NCI-H1105 treated with DMSO at 0.1 percent for 48 hours (cell line): Measurements from ENCODE around the gene TPX2.
"Not testable (repeated sequence)": the region's sequence is repeated elsewhere in the genome, so short reads cannot be mapped to it uniquely, and the experiment has no call there.

Experiments used
- DNase-seq: peaks from one replicate; lab custom pipeline; 2025; lab: John Stamatoyannopoulos, UW

TPX2 gene

DNA sequence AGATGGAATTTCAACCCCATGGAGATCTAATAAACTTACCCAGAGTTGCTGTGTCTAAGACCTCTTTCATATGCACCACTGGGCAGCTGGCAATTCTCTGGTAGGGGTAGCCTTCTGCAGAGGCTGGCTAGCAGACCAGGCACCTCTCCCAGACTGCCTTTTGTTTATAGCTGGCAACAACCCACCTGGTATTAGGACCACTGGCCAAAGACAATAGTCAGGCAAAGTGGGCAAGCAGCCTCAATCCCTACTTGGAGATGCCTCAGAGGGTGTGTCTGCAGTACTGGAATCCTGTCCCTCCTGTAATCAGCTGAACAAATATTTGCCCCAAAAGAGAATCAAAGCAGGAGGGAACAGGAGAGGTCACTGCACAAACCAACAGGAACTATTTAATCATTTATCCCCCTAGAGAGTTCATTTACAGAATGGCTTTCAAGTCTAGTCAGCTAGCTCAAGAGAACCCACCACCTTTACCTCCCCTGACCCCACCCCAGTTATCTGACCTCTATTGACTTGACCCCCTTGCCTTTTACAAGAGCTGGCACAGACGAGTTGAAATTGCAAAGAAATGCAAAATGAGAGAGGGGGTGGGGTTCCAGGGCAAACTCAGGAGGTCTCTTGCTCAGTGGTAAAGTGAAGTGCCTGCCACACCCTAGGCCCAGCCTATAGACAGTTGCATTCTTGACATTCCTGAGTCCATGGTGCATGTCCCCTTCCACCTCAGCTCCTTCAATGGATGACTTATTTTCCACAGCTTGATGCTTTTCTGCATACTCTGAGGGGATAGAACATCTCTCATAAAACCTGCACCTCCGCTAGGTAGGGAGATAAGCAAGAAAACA is 19.2 kb upstream of the TPX2 start:
- no peak for DNase-seq

DNA sequence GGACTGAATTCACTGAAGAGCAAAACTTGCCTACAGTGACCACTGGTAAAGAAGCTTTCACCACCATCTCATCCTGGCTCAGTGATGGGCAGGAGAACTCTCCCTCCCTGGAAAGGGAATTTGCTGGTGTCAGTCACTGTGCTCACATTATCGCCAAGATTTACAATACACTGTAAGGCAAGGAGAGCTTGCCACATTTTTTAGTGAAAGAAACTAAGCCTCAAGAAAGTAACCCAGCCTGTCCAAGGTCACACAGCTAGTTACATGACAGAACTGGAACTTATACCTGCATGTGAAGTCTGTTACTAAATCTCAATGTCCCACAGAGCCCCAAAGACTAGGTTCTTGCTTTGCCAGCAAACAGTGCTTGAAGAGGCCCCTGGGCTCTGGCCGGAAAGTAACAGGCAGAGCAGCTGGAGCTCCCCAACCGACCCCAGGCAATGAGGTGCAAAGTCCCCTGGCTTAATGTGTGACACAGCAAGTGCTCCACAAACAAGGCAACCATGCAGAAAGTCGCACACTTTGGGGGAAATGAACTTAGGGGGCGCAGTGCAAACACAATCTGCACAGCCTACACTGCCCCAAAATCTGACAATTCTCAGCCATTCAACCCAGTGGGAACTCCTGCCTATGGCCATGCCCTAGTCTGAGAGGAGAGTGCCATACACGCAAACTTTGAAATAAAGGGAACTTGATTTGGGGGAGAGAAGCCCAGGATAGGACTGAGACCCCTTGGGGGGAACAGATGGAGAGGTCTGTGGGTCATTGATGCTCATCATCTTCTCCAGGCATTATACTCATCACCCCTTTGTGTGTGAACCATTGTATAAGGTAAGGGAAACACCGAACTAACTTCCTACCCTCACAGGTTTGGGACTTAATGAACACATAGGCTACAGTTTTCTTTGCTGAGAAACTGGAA is 18.3 kb upstream of the TPX2 start:
- DNase-seq: no peak

DNA sequence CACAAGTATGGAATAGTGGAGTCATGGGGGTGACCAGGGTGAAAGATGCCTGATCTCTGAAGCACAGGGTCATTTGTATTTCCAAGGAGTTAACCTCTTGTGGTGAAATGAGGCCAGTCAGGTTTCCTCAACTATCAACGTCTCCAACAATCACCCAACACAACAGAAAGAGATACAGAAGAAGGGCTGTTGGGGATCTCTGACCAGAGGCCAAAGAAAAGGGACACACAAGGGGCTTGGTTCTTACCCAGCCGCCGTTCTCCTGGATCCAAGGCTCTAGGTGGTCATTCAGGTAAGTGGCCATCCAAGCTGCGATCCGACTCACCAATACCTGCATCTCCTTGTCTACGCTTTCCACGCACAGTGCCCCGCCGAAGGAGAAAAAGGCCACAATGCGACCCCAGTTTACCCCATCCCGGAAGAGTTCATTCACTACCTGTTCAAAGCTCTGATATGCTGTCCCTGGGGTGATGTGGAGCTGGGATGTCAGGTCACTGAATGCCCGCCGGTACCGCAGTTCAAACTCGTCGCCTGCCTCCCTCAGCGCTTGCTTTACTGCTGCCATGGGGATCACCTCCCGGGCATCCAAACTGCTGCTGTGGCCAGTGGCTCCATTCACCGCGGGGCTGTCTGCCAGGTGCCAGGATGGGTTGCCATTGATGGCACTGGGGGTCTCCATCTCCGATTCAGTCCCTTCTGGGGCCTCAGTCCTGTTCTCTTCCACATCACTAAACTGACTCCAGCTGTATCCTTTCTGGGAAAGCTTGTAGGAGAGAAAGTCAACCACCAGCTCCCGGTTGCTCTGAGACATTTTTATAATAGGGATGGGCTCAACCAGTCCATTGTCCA is 17.5 kb upstream of the TPX2 start:
- DNase-seq: peak; percentile 47

DNA sequence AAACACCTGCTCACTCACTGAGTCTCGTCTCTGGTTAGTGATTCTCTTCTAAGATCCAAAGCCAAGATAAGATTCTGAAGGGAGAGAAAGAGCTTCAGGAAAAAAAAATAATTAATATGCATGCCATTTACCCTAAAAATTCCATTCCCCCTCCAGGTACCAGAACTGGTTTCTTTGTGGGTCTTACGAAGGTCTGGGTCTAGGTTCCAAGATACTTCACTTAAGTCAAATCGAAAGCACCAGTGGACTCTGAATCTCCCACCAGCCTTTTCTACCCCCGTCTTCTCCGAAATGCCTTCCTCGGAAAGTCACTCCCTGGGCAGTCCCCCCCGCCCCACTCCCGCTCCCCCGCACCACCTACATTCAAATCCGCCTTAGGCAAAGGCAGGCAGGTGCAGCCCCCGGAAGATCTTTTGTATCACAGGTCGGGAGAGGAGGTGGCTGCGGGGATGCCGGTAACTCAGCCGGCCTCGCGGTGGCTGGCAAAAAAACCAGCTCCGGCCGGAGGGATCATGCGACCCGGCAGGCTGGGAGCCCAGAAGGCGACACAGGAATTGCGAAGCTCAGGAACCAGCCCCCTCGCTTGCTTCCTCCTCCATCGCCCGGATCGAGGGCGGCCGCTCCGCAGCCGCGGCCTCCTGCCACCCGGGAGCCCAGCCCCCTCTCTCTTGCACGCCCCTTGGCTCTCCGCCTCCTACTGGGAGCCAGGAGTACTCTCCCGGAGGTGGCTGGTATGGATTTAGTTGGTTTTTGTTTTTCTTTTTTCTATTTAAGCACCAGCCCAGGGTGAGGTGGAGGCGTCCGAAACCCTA is 16.6 kb upstream of the TPX2 start, which contains the start of gene BCL2L1:
BCL2L1 (minus strand) TSS at position 612 of the 812 bp plus-strand sequence. CDS start 650 bp downstream, outside the sequence.
- DNase-seq: peak; percentile 89

DNA sequence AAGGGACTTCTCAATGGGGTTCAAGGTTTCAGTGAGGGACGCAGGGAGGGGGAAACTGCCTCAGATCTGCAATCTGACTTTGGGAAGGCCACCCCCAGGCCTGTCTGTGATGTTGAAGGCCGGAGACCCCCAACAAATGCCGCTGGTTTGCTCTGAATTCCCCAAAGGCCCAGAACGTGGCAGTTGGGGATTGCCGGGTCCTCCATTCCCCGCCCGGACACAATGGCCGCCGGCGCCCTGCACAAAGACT is 16.1 kb upstream of the TPX2 start:
- no peak for DNase-seq

DNA sequence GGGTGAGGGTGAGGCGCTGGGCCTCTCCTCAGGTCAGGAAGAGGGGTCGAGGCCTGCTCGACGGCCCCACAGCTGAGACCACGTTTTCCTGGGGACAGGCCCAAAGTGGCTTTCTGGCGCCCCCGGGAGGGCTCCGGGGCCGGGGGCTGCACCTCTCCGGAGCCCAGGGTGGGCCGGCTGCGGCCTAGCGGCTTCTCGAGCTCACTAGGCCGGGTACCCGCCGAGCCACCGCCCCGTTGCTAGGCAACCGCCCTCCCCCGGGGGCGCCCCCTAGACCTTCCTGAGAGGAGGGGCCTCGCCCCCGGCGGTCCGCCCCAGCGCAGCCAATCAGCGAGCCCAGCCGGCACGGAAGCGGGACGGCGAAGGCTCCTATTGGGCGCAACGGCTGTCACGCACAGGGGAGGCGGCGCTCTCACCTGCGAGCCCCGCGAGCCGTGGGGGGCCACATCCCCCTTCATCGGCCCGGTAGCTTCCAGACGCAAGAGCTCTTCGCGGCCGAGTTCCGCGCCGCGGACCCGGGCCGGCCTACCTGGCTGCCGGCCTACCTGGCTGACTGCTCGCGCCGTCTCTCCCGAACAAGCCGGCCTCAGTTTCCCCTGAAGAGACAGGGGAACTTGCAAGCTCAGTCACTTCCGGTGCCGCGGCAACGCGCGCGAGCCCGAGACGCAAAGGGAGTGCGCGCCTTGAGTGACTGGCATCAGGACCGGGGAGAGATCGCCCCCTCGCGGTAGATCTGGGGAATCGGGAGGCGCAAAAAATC is 15.6 kb upstream of the TPX2 start:
- peak; percentile 96 for DNase-seq

DNA sequence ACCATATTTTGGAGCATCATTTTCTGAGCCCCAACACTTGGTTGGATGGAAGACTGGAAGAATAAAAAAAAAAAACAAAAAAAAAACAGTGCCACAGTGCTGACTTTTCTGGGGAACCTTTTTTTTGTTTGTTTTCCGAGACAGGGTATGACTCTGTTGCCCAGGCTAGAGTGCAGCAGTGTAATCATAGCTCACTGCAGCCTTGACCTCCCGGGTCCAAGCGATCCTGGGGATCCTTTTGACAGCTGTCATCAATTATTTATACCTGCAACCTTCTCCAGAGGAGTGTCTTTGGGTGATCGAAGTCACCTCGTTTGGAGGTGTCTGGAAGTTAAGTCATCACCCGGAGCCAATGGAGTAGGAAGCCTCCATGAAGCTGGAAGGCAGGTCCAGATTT is 7.8 kb upstream of the TPX2 start:
- no peak for DNase-seq

DNA sequence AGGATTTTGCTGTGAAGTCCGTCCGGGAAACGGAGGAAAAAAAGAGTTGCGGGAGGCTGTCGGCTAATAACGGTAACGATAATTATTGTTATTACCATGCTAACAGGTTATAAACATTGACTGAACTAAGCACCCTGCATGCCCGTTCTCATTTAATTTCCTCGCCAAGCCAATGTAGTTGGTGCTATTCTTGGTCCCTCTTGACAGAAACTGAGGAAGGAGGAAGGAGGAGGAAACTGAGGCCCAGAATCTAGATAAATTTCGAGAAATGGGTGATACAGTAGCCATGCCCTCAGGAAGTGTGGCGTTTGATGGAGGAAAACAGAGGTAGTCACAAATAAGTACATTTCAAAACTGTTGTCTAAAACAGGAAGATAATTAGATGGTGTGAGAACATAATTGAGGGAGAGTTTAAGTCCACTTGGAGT is 474 bp downstream of the TPX2 start:
- DNase-seq: no peak

DNA sequence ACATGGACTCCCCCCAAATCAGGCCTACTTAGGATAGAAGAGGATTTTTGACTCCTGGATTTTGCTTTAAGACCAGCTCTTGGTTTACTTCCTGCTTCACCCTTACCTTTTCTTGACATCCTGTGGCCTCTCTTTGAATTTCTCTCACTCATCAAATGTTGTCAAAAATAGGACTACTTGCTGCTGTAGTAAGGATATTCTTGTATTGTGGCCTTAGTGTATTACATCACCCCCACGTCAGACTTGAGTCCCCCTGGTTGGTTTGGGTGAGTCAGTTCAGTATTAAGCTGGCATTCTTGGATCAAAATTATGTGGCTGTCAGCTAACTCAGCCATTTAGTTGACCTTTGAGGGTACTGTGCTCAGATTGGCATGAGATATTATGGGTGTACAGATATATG is 1.1 kb downstream of the TPX2 start:
- no peak for DNase-seq

DNA sequence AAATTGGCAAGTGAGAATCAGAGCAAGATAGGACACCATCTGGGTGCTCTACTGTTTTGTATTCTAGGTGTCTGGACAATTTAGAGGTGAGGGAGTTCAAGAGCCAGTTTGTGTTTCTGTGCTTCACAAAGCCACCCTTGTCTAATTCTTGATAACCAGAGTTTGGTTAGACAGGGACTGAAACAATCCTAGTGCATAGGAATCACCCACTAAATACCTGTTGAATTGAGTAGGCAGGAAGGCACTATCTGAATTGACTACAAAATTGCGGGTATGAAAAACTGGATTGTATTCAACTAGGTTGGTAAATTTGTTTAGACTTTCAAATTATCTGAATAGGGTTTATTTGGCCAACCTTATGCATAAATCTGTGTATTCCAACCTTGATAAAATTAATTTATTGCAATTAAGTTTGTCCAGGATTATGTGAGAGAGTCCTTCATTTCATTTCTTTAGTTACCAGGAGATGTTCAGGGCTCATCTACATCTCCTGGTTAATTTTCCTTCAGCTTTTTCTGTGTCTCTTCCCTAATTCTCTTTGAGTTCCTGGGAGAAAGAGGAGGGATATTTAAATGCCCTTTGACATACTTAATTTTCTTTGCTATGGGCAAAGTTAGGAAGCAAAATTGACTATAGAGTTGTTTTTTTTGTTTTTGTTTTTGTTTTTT is 1.7 kb downstream of the TPX2 start:
- DNase-seq: no peak

DNA sequence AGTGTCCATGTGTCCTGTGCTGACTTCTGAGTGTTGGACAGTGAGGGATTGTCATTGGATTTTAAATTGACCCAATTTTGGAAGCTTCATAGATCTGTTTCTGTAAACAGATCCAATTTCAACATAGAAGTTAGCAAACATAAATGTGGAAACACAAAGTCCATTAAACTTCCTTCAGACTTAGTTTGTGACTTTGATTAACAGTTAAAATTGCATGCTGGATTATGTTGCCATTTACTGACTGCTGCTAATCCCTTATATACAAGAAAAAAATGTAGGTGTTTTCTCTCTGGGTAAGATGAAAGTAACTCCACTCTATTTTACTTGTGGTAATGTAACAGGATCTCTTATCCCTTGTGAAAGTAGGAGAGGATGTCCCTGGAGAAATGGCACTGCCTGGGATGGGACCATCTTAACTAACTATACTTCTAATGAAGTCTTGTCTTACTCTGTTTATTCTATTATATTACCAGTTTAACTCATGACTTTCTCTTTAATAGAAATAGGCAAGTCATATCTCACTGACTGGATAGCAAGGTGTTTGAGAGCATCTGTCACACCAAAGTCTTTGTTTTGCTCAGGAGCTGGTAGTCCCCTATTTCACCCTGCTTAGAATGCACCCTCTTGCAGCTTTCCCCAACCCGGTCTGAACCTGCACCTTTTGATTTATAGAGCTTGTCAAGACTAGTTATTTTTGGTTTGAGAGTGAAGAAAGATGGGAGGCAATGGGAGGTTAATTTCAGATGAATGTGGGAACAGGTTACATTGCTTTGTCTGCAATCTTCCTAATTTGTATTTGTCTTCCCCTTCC is 7.2 kb downstream of the TPX2 start:
- DNase-seq: no peak

DNA sequence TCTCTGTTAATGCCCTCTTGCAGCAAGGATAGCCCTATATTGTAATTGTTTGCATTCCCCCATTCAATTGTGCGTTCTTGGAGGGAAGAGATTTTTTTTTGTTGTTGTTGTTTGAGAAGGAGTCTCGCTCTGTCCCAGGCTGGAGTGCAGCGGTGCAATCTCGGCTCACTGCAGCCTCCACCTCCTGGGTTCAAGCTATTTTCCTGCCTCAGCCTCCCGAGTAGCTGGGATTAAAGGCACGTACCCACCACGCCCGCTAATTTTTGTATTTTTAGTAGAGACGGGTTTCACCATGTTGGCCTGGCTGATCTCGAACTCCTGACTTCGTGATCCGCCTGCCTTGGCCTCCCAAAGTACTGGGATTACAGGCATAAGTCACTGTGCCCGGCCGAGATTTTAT is 7.9 kb downstream of the TPX2 start:
- DNase-seq: not testable (repeated sequence)

DNA sequence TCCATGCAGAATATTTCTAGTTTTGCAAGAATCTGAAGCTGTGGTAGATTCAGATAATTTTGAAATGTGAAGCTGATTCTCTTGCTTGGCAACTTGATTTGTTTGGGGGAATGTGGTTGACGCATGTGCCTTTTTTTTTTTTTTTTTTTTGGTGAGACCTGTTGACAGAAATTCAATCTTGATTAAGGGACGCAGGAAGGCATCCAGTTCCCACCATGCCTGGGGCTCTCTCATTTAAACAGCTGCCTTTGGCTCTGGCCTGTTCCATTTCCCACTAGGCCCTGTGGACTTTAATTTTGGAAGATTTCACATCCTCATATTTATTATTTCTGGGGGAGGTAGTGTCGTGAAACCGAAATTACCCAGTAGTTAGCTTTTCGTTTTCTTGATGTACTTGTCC is 8.6 kb downstream of the TPX2 start:
- DNase-seq: no peak

DNA sequence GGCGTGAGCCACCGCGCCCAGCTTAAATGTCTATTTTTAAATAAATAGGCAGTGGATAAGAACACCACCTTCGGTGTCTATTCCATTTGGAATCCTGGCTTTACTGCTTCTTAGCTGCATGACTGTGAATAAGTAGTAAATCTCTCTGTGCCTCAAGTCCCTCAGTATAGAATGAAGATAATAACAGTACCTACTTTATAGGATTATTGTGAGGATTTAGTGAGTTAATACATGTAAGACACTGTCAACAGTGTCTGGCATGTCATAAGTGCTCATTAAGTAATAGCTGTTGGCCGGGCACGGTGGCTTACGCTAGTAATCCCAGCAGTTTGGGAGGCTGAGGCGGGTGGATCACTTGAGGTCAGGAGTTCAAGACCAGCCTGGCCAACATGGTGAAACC is 10.1 kb downstream of the TPX2 start:
- no peak for DNase-seq

DNA sequence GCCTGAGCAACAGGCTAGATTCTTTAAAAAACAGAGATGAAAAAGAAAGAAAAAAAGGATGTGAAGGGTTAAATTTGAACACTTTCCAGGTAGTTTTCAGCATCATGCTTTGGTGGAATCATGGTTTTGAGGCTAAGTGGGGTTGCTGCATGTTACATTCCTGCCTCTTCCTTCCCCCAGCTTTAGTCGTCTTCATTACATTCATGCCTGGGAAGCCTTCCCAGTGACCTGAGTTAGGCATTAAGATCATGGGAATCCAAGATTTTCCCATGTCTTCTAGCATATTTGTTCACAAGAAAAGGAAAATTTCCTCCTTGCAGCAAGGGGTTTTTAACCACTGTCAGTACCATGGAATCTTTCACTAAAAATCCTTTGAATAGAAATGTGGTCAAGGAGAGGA is 12.0 kb downstream of the TPX2 start:
- DNase-seq: no peak

DNA sequence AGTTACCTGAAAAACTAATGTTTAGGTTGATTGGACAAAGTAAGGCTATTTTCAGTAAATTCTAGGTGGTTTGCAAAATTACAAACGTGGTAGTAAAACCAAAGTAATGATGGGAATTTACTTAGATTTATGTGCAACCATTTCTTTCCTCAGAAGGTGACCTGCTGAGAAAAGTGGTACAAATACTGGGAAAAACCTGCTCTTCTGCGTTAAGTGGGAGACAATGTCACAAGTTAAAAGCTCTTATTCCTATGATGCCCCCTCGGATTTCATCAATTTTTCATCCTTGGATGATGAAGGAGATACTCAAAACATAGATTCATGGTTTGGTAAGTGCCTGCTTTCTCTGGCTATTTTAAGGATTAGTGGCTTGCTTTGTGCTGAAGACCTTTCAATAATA is 18.2 kb downstream of the TPX2 start:
- DNase-seq: no peak

DNA sequence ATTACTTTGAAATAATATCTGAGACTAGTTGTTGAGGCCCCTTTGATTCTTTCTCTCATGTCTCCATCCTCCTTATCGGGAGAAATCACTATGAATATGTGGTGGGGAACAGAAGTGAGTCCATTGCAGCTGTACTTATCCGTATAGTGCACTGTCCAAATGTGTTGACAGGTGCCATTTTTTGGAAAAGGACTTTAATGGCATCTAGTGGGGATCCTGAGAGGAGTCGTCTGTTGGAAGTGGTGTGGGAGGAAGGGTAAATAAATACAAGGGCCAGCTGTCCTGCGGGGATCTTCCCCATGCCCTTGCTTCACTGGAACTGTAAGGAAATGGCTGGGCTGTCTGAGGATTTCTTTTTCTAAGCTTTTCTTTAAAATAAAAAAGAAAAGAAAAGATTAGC is 19.4 kb downstream of the TPX2 start:
- DNase-seq: no peak

DNA sequence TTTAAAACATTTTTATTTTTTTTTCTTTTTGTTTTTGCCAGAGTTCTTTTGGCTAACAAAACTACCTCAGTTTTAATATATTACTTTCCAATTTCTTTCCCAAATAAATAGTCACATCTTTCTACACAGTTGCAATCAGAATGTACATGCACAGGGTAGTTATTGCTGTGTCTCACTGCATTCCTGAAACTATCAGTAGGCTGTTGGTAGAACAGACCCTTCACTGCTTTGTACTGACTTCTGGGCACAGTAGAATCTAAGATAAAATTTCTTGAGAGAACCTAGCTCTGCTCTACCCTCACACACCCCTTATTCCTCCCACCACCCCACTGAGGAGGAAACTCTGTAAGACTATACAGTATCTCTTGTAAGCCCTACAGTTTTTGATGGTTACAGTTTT is 19.9 kb downstream of the TPX2 start:
- no peak for DNase-seq

DNA sequence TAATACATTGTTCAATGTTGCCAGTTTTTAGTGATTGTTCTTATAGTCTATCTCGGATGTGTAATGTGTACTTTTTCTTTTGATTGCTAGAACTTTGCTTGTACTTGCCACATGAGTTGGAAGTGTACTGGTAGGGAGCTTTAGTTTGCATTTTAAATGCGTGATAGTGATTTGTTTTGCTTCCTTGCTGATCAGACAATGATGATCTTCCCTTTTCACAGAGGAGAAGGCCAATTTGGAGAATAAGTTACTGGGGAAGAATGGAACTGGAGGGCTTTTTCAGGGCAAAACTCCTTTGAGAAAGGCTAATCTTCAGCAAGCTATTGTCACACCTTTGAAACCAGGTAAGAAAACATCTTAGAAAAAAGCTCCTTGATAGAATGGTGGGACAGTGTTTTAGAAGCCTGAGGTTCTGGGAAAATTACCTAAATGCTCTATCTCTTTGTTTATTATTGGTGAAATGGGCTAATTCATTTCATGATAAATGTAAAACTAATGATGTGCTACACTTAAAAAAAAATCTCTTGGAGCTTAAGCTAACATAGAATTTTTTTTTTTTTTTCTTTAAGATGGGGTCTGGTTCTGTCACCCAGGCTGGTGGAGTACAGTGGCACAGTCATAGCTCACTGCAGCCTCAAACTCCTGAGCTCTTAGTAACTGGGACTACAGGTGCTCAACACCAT is 20.9 kb downstream of the TPX2 start:
- DNase-seq: no peak
